Transverse colon (tissue), 4 donors: ENCODE measurements around the gene QKI. TPM values are rescaled to one million over a fixed set of nuclear protein-coding genes. Genes with fewer than 3 reads are reported as not detected.
"Not testable (repeated sequence)": the region's sequence is repeated elsewhere in the genome, so short reads cannot be mapped to it uniquely, and the experiment has no call there.

Experiments
- DNase-seq: peaks from one replicate; pipeline ENCODE4 v3.0.0-alpha.2; 2019
- H3K27ac ChIP-seq, 4 donors: fragments of 200-600 bp; sonication (generic); 2 replicates each; pipeline ENCODE4 v1.5.1; 2016 to 2018; ENCODE audit warnings: inconsistent platforms in 4 of 4
- H3K27me3 ChIP-seq: fragments of 200-600 bp; sonication (generic); 2 replicates; pipeline ENCODE4 v1.5.1; 2017; ENCODE audit warnings: inconsistent platforms
- H3K36me3 ChIP-seq, 4 donors: fragments of 200-600 bp; sonication (generic); 2 replicates each; pipeline ENCODE4 v1.5.1; 2017 to 2019; ENCODE audit warnings: inconsistent platforms in 4 of 4
- H3K4me1 ChIP-seq, 4 donors: fragments of 200-600 bp; sonication (generic); 2 replicates each; pipeline ENCODE4 v1.5.1; 2017 to 2020; ENCODE audit warnings: inconsistent platforms in 4 of 4
- H3K4me3 ChIP-seq, 4 donors: fragments of 200-600 bp; sonication (generic); 1 replicate in 1 of 4; 2 replicates in 3 of 4; pipeline versions ENCODE4 v1.5.1 to v1.6.1; 2017 to 2019; ENCODE audit warnings: inconsistent platforms in 4 of 4
- H3K9me3 ChIP-seq, 2 donors: fragments of 200-600 bp; sonication (generic); 2 replicates each; pipeline ENCODE4 v1.5.1; 2017 to 2019; ENCODE audit warnings: inconsistent platforms in 2 of 2
- EP300 ChIP-seq: sonication (generic); formaldehyde crosslinking; IDR thresholded peaks from one replicate; pipeline ENCODE4 v1.6.1; 2017; ENCODE audit warnings: antibody characterized with exemption, low read depth
- POLR2A ChIP-seq: fragments of 450-650 bp; IDR thresholded peaks from one replicate; pipeline ENCODE4 v1.6.1; 2016; ENCODE audit warnings: antibody characterized with exemption, mild to moderate bottlenecking, moderate library complexity
- POLR2AphosphoS5 ChIP-seq, 3 donors: sonication (generic); formaldehyde crosslinking; IDR thresholded peaks; one replicate each; pipeline ENCODE4 v1.6.1; 2016; ENCODE audit warnings: antibody characterized with exemption in 3 of 3
- WGBS, 2 donors: methylation state at CpG; one replicate each; pipeline ENCODE4 v1.1.5; 2018; ENCODE audit warnings: low coverage in 1 of 2; 5-methylcytosine and 5-hydroxymethylcytosine counted together
- in situ Hi-C, 4 donors: fragments of 200-750 bp; cut with MboI; loops; one replicate each; pipeline versions ENCODE4 v1.15.0 to v1.15.1; 2017; ENCODE audit warnings: low sequenced_read_pairs in 3 of 4, low pct_ligation_motif_present in 1 of 4, low pct_unique_long_range_greater_than_20kb in 1 of 4
- intact Hi-C: fragments of 100-400 bp; cut with DNase I; formaldehyde crosslinking; loops from one replicate; pipeline ENCODE4 v1.15.1; 2023; ENCODE audit warnings: low total_unique reads
- total RNA-seq, 4 donors: library from RNA; depleted of rRNA; stranded (reverse); fragments of >200 nt; gene quantifications; one replicate each; pipeline ENCODE4 v1.1.0, GENCODE V29; 2016
- TF ChIP-seq, protein P1 (sequence below), 5 experiments: fragments of 200-600 bp in 3 of 5; fragments of 450-650 bp in 2 of 5; sonication (generic) in 3 of 5; IDR thresholded peaks; 1 replicate in 2 of 5; 2 replicates in 3 of 5; pipeline ENCODE4 v1.5.1; 2016 to 2017; ENCODE audit warnings: antibody characterized with exemption in 5 of 5, inconsistent platforms in 3 of 5, mild to moderate bottlenecking in 2 of 5, moderate library complexity in 1 of 5

The QKI gene
- total RNA-seq, 4 donors from 2014 or later = 8.4 to 41.8 (median 22.7) TPM

- Histone ChIP-seq H3K4me1 (no peaks in the 10 kb centered on the region), H3K4me3 (no peak overlapping the region), H3K27me3 (no peaks in the 10 kb centered on the region), H3K36me3 (no peaks in the 10 kb centered on the region), H3K9me3 (peaks cover 0 to under 1% of the 10 kb centered on the region in 2 donors), H3K27ac (no peak overlapping the region)
- no peak for TF ChIP-seq EP300
- TF ChIP-seq, protein P1, sequence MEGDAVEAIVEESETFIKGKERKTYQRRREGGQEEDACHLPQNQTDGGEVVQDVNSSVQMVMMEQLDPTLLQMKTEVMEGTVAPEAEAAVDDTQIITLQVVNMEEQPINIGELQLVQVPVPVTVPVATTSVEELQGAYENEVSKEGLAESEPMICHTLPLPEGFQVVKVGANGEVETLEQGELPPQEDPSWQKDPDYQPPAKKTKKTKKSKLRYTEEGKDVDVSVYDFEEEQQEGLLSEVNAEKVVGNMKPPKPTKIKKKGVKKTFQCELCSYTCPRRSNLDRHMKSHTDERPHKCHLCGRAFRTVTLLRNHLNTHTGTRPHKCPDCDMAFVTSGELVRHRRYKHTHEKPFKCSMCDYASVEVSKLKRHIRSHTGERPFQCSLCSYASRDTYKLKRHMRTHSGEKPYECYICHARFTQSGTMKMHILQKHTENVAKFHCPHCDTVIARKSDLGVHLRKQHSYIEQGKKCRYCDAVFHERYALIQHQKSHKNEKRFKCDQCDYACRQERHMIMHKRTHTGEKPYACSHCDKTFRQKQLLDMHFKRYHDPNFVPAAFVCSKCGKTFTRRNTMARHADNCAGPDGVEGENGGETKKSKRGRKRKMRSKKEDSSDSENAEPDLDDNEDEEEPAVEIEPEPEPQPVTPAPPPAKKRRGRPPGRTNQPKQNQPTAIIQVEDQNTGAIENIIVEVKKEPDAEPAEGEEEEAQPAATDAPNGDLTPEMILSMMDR (IDR thresholded peaks at IDR 0.05) = no peak
- TF ChIP-seq POLR2A = no peak
- no peak for TF ChIP-seq POLR2AphosphoS5 (IDR thresholded peaks at IDR 0.05)
- intact Hi-C loops = no loop called here
- in situ Hi-C loops = no loop called here
- 72 to 93% methylated on average over 3 to 6 of the region's 6 CpGs for WGBS, 2 donors
- DNase-seq = no peak
Observed at GRCh38 chr6:163586888-163587287, 172.4 kb downstream of the QKI start.

- Histone ChIP-seq H3K36me3 (no peaks in the 10 kb centered on the region), H3K4me3 (no peak overlapping the region), H3K27me3 (no peaks in the 10 kb centered on the region), H3K27ac (no peak overlapping the region), H3K4me1 (no peaks in the 10 kb centered on the region), H3K9me3 (peaks cover 0 to 5% of the 10 kb centered on the region in 2 donors)
- intact Hi-C loops (no loop called here), in situ Hi-C loops (no loop called here)
- no peak for DNase-seq
- WGBS, 2 donors = 86 to 95% methylated on average over 8 to 22 of the region's 22 CpGs
- TF ChIP-seq EP300 (no peak), POLR2AphosphoS5 (IDR thresholded peaks at IDR 0.05) (no peak), POLR2A (no peak)
- TF ChIP-seq, protein P1 (IDR thresholded peaks at IDR 0.05) = no peak
Observed at GRCh38 chr6:163588220-163588919, 173.9 kb downstream of the QKI start.

DNA sequence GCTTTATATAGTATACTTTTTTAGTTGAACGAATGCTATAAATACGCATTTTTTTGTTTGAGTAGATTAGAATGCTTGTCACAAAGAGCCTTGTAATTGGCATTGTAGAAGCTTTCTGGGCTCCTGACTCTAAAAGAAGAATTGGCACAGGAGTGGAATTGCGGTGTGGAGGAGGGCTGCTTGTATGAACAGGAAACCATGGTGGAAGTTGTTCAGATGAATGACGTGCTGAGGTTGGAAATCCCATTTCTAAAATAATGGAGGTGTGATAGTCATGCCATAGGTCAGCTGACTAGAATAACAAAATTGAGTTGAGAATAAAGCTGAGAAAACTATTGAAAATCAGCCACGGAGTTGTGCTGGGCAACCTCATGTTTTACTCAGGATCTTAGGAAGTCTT, 174.9 kb downstream of the QKI start:
- H3K9me3 ChIP-seq = peaks cover 0 to 5% of the 10 kb centered on the region in 2 donors
- H3K4me1 ChIP-seq = no peaks in the 10 kb centered on the region
- H3K27ac ChIP-seq = no peak overlapping the region
- DNase-seq = no peak
- H3K27me3 ChIP-seq = no peaks in the 10 kb centered on the region
- in situ Hi-C loops = no loop called here
- intact Hi-C loops = no loop called here
- no peak overlapping the region for H3K4me3 ChIP-seq
- no peak for TF ChIP-seq POLR2AphosphoS5 (IDR thresholded peaks at IDR 0.05)
- no peak for TF ChIP-seq POLR2A
- TF ChIP-seq EP300 = no peak
- TF ChIP-seq, protein P1 (IDR thresholded peaks at IDR 0.05) = no peak
- H3K36me3 ChIP-seq = no peaks in the 10 kb centered on the region
- WGBS, 2 donors = 83 to 87% methylated on average over 5 of the region's 5 CpGs

DNA sequence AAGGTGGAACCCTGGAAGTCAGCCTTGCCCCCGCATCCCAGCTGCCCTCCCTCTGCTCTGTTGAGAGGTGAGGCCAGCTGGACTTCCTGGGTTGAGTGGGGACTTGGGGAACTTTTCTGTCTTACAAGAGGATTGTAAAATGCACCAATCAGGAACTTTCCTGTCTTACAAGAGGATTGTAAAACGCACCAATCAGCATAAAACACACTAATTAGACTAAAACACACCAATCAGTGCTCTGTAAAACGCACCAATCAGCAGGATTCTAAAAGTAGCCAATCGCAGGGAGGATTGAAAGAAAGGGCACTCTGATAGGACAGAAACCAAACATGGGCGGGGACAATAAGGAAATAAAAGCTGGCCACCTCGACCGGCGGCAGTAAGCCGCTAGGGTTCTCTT, 175.6 kb downstream of the QKI start:
- WGBS, 2 donors = 89 to 93% methylated on average over 4 to 9 of the region's 9 CpGs
- H3K27me3 ChIP-seq, H3K36me3 ChIP-seq, H3K27ac ChIP-seq, H3K4me3 ChIP-seq, H3K4me1 ChIP-seq, in situ Hi-C loops, DNase-seq, H3K9me3 ChIP-seq, intact Hi-C loops: not testable (repeated sequence)

DNA sequence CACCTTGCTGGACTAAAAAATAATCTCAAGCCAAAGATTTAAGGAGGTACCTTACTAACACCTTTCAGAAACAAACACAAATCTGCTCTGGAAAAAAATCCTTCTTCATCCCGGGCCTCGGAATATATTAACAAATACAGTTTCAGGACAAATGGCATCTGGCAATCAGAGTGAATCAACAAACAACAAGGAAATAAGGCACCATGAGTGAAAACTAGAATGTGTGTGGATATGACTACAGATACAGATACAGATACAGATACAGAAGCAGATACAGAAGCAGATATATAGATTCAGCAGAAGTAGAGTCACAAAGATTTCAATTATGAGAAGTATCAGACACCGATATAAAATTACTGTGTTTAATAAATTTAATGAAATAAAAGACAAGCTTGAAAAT, 178.4 kb downstream of the QKI start:
- H3K4me1 ChIP-seq = no peaks in the 10 kb centered on the region
- WGBS, 2 donors = 96 to 100% methylated on average over 3 of the region's 3 CpGs
- DNase-seq = no peak
- intact Hi-C loops (no loop called here), in situ Hi-C loops (no loop called here)
- H3K27me3 ChIP-seq = no peaks in the 10 kb centered on the region
- no peaks in the 10 kb centered on the region for H3K36me3 ChIP-seq
- no peak for TF ChIP-seq POLR2AphosphoS5 (IDR thresholded peaks at IDR 0.05)
- no peak for TF ChIP-seq POLR2A
- no peak for TF ChIP-seq EP300
- TF ChIP-seq, protein P1 (IDR thresholded peaks at IDR 0.05) = no peak
- H3K27ac ChIP-seq = no peak overlapping the region
- H3K4me3 ChIP-seq = no peak overlapping the region
- H3K9me3 ChIP-seq = peaks cover 0 to 5% of the 10 kb centered on the region in 2 donors
